H7 (cell line): ENCODE results near the gene KIAA1614. TPM values are rescaled to one million over a fixed set of nuclear protein-coding genes. Genes with fewer than 3 reads are reported as not detected.

Experiments
- DNase-seq: peaks from one replicate; pipeline ENCODE4 v3.0.0; 2012
- H3K27me3 ChIP-seq: 2 replicates; pipeline ENCODE4 v1.6.0; 2011; ENCODE audit warnings: mild to moderate bottlenecking, low read length; ENCODE audit not compliant: control insufficient read depth, insufficient read depth
- H3K36me3 ChIP-seq: replicated peaks from 2 replicates; pipeline ENCODE4 v1.5.1; 2011; ENCODE audit warnings: low read length; ENCODE audit not compliant: control insufficient read depth, insufficient read depth
- H3K4me3 ChIP-seq: 2 replicates; pipeline ENCODE4 v1.5.1; 2011; ENCODE audit warnings: low read depth, mild to moderate bottlenecking, control low read depth, low read length, moderate library complexity; ENCODE audit not compliant: insufficient read depth
- total RNA-seq: library from RNA; depleted of rRNA; stranded (reverse); fragments of >200 nt; shearing (Covaris generic); gene quantifications from 2 replicates; pipeline ENCODE4 v1.2.3, GENCODE V29; 2014

The KIAA1614 gene
- total RNA-seq, 1 experiment from 2014 or later: 3.4 TPM

DNA sequence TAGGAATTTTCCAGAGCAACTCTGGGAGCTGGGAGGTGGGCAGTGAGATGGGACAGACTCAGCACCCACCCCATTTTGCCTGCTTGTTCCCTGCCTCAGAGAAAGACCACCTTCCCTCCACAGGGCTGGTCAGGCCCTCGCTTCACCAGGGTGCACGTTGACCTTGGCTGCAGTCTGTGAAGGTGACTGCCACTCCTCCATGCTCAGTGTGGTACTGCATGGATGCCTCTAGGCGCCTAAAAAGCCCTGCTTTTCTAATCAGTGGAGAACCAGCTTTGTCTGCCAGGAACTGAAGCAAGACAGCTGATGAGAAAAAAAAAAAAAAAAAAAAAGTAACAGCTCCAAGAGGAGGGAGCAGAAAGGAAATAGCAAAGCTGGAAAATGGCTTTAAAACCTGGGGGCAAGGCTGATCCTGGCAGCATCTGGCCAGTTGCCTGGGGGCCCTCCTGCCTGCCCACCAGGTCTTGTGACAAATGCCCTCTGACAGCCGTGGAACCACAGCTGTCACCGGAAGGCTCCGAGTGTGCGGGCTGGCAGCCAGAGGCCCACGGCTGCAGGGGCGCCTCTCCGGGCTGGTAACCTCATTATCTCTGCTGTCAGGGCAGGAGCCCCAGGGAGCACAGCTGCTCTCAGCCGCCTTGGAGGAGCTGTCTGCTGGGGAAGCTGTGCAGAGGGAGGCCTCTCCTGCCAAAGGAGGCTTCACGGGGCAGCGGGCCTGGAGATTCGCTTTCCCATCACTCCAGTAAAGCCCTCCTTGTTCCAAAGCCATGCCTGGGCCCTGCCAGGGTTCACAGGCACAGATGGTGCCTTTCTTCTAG is 13.7 kb downstream of the KIAA1614 start:
- H3K4me3 ChIP-seq: no peak overlapping the region
- no peaks in the 10 kb centered on the region; the same call in 1 of the 2 replicates for H3K36me3 ChIP-seq
- H3K27me3 ChIP-seq: no peaks in the 10 kb centered on the region; the same call in 1 of the 2 replicates
- no peak for DNase-seq

DNA sequence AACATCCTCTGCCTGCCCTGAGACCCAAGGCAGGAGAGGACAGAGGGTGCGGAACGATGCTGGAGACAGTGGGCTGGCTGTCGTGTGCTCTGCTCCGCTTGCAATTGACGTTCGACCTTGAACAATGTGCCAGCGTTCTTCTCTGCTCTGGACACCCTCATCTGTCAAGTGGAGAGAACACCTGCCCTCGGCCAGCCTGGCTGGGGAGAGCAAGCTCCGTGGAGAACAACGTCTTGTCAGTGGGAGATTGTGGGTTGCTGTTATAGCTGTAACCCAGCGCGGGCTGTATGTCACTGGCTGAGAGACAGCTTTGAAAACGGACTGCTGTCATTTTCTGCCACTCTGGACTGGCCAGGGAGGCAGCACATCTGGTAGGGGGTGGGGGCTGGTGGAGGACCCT is 14.7 kb downstream of the KIAA1614 start:
- Histone ChIP-seq H3K36me3 (no peaks in the 10 kb centered on the region; the same call in 1 of the 2 replicates), H3K4me3 (no peak overlapping the region), H3K27me3 (no peaks in the 10 kb centered on the region; the same call in 1 of the 2 replicates)
- no peak for DNase-seq

DNA sequence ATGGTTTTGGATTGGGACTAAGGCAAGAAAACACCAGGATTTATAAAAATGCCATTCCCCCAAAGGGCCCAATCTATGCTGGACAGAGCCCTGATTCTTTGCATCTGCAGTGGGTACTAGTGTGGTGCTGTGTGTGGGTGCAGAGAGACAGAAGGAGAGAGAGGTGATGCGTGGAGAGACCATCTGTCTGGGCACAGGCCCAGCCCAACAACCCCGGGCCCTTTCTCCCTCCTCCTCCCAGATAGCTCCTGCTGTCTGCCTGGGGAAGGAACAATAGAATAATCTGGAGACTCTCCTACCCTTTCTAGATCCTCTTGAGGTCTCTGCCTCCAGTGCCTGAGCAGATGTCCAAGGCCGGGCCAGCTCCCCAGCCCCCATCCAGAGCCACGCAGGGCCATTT is 15.1 kb downstream of the KIAA1614 start:
- H3K4me3 ChIP-seq: no peak overlapping the region
- H3K27me3 ChIP-seq: no peaks in the 10 kb centered on the region; the same call in 1 of the 2 replicates
- DNase-seq: peak; percentile 78
- H3K36me3 ChIP-seq: no peaks in the 10 kb centered on the region; the same call in 1 of the 2 replicates

DNA sequence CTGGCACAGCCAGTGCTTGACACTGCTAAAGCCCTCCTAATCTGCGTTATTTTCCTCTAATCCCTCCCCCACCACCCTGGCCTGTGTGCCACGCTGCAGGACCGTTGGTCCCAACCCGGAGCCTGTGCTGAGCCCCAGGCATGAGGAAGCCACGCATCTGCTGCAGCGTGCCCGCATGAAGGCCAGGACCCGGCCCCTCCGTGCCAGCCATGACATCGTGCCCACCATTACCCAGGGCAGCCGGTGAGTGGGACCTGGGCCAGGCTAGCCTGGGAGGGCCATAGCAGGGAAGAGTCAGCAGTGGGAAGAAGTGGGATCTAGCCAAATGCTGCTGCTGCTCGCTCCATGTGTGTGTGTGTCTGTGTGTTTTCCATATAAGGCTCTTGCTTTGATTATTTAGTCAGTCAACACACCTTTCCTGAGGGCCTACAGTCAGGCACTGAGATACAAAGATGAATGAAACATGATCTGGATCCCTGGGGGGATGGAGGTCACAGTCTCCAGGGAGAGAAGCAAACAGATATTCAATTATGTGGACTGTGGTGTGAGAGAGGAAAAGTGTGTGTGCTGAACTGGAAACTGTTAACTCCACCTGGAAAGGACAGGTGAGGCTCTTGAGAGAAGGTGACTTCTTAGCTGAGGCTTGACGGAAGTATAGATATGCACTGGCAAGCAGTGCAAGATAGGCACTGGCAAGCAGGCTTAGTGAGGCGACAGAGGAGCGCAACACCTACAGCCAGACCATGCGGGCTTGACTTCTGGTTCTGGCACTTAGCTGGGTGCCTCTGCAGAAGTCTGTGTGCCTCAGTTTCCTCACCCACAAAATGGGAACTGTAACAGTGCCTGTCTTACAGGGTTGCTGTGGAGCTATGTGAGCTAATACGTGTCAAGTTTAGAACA is 15.9 kb downstream of the KIAA1614 start:
- H3K4me3 ChIP-seq: no peak overlapping the region
- no peaks in the 10 kb centered on the region; the same call in 1 of the 2 replicates for H3K27me3 ChIP-seq
- no peaks in the 10 kb centered on the region; the same call in 1 of the 2 replicates for H3K36me3 ChIP-seq
- no peak for DNase-seq

DNA sequence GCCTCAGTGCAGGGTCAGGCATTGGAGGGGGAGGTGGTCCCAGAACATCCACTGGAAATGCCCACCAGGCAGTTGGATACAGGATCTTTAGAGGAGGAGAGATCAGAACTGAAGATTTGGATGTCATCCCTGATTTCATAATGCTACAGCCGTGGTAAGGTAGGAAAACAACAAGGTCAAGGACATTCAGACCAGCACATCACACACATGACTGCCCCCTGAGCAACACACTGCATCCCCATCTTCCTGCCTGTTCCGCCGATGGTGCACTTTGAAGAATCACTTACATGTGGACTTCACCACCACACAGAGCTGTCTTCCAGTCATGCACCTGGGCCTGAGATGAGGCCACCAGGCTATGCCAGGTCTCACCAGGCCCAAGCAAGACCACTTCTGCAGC is 16.7 kb downstream of the KIAA1614 start:
- no peak overlapping the region for H3K4me3 ChIP-seq
- H3K36me3 ChIP-seq: no peaks in the 10 kb centered on the region; the same call in 1 of the 2 replicates
- H3K27me3 ChIP-seq: no peaks in the 10 kb centered on the region; the same call in 1 of the 2 replicates
- no peak for DNase-seq

DNA sequence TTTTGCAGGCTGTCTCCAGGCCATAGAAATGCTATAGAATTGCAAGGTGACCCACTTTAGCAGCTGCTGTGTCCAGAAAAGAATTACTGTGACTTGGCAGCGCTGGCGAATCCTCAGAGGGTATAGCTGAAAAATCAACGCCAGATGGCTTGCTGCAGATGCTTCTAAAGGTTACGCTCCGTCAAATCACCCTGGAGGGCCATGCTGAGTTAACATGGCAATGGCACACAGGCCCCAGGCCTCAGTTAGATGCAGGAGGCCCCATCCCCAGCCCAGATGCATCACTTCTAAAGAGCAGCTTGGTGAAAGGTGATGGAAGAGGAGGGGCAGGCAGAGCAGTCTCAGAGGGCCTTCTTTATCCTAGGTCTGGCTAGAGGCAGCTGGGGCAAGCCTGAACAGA is 18.0 kb downstream of the KIAA1614 start:
- no peak overlapping the region for H3K4me3 ChIP-seq
- H3K27me3 ChIP-seq: no peaks in the 10 kb centered on the region; the same call in 1 of the 2 replicates
- no peaks in the 10 kb centered on the region; the same call in 1 of the 2 replicates for H3K36me3 ChIP-seq
- DNase-seq: no peak

DNA sequence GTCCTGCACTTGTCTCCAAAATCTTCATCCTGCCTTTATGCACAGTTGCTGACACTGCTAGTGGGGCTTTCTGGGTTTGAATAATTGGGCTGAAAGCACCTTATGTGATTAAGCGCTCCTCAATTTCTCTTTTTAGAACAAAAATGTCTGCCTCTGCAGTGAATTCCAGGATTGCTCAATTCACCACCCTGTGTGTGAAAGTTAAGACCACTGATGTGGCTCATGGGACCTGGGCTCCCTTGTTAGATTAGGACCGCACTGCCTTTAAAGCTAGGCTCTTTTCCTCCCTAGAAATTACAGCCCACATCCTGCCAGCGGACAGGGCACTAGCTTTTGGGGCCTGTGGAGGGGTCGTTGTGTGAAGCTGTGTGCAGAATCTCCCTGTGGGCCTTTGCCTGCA is 18.8 kb downstream of the KIAA1614 start:
- no peaks in the 10 kb centered on the region; the same call in 1 of the 2 replicates for H3K36me3 ChIP-seq

DNA sequence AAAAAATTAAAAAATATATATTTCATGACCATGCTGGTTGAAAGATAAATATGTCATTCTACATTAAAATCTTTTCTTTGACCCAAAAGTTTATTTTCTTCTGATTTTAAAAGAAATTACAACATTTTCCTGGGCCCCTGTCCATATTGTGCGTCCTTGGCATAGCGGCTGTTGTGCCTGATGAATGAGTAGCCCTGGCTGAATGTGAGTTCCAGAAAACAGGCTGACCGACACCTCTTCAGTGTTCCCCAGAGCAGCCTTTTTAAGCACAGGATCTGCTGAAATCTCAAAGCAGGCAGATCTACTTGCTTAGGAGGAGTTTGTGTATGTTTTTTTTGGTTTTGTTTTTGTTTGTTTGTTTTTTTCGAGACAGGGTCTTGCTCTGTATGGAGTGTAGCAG is 19.7 kb downstream of the KIAA1614 start:
- no peaks in the 10 kb centered on the region; the same call in 1 of the 2 replicates for H3K27me3 ChIP-seq
- H3K36me3 ChIP-seq: no peaks in the 10 kb centered on the region; the same call in 1 of the 2 replicates
- H3K4me3 ChIP-seq: no peak overlapping the region
- DNase-seq: no peak

More for the DNA sequence above, 18.8 kb downstream of the KIAA1614 start:
- no peak for DNase-seq
- Histone ChIP-seq H3K27me3 (no peaks in the 10 kb centered on the region; the same call in 1 of the 2 replicates), H3K4me3 (no peak overlapping the region)

DNA sequence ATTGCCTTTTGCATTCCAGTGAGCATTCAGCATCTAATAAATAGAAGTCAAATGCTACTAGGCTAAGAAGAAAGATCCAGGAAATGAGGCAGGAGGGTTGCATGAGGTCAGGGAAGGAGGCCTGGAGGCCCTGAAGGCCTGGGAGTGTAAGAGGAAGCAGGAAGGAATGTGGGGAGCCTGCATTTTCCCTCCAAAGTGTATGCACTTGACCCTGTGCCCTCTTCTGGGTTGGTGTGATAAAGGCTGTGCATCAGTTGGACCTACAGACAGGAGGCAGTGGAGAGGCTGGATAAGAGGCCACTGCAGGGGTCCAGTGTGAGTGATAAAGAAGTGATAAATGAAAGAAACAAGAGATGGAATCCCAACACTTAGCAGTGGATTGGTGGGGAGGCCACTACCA is 20.4 kb downstream of the KIAA1614 start:
- peaks cover 1% of the 10 kb centered on the region; the same call in 1 of the 2 replicates for H3K27me3 ChIP-seq
- DNase-seq: no peak
- no peaks in the 10 kb centered on the region; the same call in 1 of the 2 replicates for H3K36me3 ChIP-seq
- no peak overlapping the region for H3K4me3 ChIP-seq

DNA sequence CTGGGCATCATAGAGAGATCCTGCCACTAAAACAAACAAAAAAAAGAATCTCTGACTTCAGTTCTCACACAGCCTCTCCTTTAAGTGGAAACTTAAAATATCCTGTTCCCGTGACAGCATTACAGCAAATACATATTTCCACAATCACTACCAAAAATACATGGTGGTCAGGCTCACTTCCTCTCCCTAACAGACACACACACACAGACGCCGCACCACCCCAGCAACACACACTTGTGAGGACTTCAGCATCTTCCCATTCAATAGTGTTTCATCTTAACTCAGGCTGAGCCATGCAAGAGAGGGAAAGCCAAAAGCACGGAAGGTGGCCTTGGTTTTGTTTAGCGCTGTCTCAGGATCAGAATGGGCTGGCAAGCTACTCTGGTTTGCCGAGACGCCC is 21.9 kb downstream of the KIAA1614 start:
- H3K4me3 ChIP-seq: no peak overlapping the region
- no peak for DNase-seq
- peaks cover 1% of the 10 kb centered on the region; the same call in 1 of the 2 replicates for H3K27me3 ChIP-seq

DNA sequence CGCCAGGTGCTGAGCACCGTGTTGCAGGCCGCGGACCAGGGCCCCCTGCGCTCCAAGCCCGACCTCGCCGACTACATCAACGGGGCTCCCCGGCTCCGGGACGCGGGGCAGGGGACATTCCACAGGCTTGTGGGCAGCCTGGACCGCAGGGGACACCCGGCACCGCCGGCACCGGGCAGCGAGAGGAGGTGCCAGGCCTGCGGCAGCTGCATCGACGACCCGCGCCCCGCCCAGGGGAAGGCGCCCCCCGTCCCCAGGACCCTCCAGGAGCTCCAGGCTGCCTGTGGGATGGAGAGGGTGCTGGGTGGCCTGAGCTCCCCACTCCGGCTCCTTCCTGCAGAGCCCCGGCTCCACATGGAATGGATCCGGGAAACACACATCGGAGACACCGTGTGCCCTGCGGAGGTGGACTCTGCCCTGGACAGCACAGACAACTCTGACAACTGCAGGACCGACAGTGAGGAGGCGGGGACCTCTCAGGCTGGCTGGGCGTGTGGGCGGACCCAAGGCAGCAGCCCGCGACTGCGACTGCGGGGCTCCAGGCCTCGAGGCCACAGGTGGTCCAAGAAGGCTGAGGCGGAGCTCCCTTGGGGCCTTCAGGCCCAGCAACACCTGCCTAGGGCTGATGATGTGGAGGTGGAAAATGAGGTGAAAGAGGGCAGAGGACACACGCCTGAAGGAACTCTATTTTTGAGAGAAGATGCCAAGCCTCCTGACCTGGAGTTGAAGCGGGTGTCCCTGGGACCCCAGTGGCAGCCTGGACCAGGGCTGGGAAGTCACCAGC is 22.8 kb downstream of the KIAA1614 start:
- Histone ChIP-seq H3K4me3 (no peak overlapping the region), H3K27me3 (peaks cover 1% of the 10 kb centered on the region; the same call in 1 of the 2 replicates), H3K36me3 (no peaks in the 10 kb centered on the region)
- DNase-seq: peak; percentile 86

More for the DNA sequence above, 21.9 kb downstream of the KIAA1614 start:
- H3K36me3 ChIP-seq: no peaks in the 10 kb centered on the region

DNA sequence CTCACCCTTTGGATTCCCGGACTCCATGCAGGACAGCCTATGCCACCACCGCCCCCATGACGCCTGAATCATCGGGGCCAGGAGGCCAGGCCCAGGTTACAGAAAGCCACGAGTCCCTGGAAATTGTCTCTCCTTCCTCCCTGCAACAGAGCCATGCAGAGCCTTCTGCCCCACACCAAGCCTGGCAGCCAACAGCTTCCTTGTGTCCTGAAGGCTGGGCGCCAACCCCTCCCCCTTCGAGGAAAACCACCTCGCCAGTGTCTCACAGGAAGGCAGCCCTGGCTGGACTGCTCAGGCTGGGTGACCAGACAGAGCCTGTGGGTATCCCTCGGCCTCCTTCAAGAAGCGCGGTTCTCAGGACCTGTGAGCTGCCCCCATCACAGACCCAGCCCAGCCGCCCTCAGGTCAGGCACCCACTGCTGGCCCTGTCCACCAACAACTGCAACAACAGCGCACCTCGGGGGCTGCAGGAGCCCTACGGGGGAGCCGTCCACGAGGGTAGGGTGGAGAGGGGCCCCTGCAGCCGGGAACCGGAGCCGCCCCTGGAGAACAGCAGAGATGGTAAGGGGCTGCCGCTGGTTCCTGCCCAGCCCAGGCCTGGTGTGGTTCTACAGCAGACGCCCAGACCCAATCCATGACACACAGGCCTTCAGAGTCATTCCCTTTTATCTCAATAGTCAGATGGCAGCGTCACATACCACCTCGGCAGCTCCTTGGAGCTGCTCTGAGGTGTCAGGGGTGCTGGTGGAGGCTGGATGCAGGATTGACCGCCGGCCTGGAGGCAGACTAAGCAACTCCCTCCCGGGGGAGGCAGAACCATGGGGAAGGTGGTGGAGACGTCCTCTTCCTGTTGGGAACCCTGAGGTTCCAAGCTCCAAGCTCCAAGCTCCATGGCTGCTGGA is 23.7 kb downstream of the KIAA1614 start:
- Histone ChIP-seq H3K4me3 (no peak overlapping the region), H3K36me3 (no peaks in the 10 kb centered on the region), H3K27me3 (0 out of 2 replicates have a peak, but pooled peaks cover 1% of the 10 kb centered on the region)
- DNase-seq: no peak

DNA sequence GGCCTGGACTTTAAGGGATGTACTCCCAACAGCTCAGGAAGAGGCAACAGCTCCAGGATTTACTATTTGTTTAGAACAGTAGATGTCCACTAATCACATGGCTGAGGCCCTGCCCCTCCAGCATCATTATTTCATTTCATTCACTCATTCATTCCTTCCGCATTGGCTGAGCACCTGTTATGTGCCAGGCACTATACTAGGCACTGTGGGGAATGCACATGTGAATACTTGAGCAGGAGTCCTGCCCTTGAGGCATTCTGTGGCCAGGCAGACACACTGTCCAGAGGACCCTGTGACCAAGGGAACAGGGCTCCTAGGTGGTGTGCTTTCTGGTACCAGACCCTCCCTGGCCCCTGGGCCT is 24.3 kb downstream of the KIAA1614 start:
- DNase-seq: no peak
- Histone ChIP-seq H3K4me3 (no peak overlapping the region), H3K27me3 (0 out of 2 replicates have a peak, but pooled peaks cover 1% of the 10 kb centered on the region), H3K36me3 (no peaks in the 10 kb centered on the region)
